ENCODE measurements around the gene LIPC.

Gene LIPC

DNA sequence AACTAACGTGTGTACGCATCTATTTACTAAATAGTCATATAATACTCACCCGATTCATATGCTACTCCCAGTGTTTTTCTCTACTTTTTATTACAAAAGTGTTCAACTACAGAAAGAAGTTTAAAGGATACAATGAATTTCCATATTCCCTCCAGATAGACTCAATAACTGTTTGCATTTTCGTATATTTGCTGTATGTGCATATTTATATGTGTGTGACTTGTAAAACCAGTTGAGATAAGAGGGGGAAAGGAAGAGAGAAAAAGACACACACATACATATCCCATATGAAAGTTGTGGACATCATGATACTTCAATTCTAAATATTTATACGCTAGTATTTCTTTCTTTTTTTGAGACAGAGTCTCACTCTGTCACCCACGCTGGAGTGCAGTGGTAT, 14.1 kb downstream of the LIPC start:
- no peaks in the 10 kb centered on the region for H3K9me3 ChIP-seq (ENCODE audit: insufficient read depth, low read depth, low read length)
- no peaks in the 10 kb centered on the region for H3K27me3 ChIP-seq (ENCODE audit: insufficient read depth, low read length)
- no peak overlapping the region for H3K4me3 ChIP-seq (ENCODE audit: low read length)
- no peak overlapping the region for H3K9ac ChIP-seq (ENCODE audit: low read depth, low read length)
- WGBS: 95% methylated on average over 5 of the region's 6 CpGs
- H3K36me3 ChIP-seq (ENCODE audit: insufficient read depth, low read length): no peaks in the 10 kb centered on the region
- peaks cover 25% of the 10 kb centered on the region for H3K4me1 ChIP-seq (ENCODE audit: insufficient read depth, low read length)
- H3K27ac ChIP-seq (ENCODE audit: low read depth, low read length): no peak overlapping the region

DNA sequence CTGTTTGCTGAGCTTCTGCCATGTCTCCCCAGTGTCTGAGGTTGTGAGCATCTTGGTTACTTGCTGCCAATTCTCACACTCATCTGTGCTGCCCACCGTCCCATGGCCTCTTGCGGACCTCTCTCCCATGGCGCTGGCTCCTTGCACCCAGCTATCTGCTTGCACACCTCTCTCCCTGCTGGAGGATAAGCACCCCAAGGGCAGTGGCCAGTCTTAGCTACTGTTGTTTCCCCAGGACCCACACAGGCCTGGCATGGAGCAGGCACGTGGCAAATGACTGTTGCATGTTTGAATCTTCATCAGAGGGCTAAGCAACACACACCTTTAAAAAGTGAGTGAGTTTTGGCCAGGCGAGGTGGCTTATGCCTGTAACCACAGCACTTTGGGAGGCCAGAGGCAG, 14.7 kb downstream of the LIPC start:
- H3K9me3 ChIP-seq (ENCODE audit: insufficient read depth, low read depth, low read length): no peaks in the 10 kb centered on the region
- H3K36me3 ChIP-seq (ENCODE audit: insufficient read depth, low read length): no peaks in the 10 kb centered on the region
- H3K27me3 ChIP-seq (ENCODE audit: insufficient read depth, low read length): no peaks in the 10 kb centered on the region
- H3K9ac ChIP-seq (ENCODE audit: low read depth, low read length): no peak overlapping the region
- H3K27ac ChIP-seq (ENCODE audit: low read depth, low read length): no peak overlapping the region
- WGBS: 92% methylated on average over 5 of the region's 5 CpGs
- peaks cover 18% of the 10 kb centered on the region; the same call in 1 of the 2 replicates for H3K4me1 ChIP-seq (ENCODE audit: insufficient read depth, low read length)
- H3K4me3 ChIP-seq (ENCODE audit: low read length): no peak overlapping the region

DNA sequence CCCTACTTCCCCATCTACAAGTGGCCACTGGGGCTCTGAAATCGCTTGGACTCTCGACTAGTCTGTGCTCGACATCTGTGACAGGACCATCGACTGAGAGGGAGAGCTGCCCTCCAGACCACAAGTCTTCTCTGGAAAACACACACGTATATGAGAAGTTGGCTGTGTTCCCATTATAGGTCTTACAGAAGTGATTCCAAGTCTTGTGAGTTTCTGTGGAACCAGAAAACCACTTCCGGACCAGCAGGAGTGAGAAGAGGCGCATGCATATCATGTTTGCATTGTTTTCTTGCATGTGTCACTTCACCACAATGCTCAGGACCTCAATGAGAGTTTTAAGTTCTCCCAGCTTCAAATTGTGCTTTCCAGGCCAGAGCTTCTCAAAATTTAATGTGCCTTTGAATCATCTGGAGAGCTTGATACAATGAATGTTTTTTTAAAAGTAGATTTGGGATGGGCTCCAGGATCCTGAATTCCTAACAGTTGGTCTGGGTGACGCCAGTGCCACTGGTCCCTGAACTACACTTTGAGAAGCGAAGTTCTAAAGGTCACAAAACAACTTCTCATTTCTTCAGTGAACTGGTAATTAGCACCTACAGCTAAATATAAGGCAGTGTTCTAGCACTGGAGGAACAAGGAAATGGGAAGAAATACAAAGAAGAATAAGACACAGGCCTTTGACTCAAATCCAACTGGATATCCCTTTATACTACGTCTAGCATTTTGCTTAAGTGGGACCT, 15.7 kb downstream of the LIPC start:
- Histone ChIP-seq H3K27ac (ENCODE audit: low read depth, low read length) (no peak overlapping the region), H3K27me3 (ENCODE audit: insufficient read depth, low read length) (no peaks in the 10 kb centered on the region), H3K4me3 (ENCODE audit: low read length) (no peak overlapping the region), H3K9me3 (ENCODE audit: insufficient read depth, low read depth, low read length) (no peaks in the 10 kb centered on the region), H3K36me3 (ENCODE audit: insufficient read depth, low read length) (no peaks in the 10 kb centered on the region), H3K4me1 (ENCODE audit: insufficient read depth, low read length) (peaks cover 18% of the 10 kb centered on the region; the same call in 1 of the 2 replicates), H3K9ac (ENCODE audit: low read depth, low read length) (no peak overlapping the region)
- WGBS: 98% methylated on average over 10 of the region's 10 CpGs

DNA sequence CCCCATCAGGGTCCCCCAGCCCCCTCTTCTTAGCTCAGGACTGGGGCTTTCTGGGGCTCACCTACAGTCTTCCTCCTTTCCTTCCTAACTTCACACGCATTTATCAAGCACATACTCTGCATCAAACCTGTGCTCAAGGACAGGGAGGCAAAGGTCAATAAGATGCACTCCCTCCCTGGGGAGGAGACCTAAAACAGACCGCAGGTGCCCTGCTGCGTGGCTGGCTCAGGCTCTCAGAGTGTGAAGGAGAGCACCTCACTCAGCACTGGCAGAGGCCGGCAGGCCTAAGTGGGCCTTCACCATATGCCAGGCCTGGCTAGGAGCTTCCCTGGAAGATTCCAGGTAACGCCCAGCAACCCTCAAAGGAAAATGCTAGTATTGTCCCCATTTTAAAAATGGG, 16.5 kb downstream of the LIPC start:
- H3K36me3 ChIP-seq (ENCODE audit: insufficient read depth, low read length): no peaks in the 10 kb centered on the region
- 89% methylated on average over 5 of the region's 5 CpGs for WGBS
- no peaks in the 10 kb centered on the region for H3K9me3 ChIP-seq (ENCODE audit: insufficient read depth, low read depth, low read length)
- no peak overlapping the region for H3K4me3 ChIP-seq (ENCODE audit: low read length)
- peaks cover 15% of the 10 kb centered on the region; the same call in 1 of the 2 replicates for H3K4me1 ChIP-seq (ENCODE audit: insufficient read depth, low read length)
- no peak overlapping the region for H3K27ac ChIP-seq (ENCODE audit: low read depth, low read length)
- H3K27me3 ChIP-seq (ENCODE audit: insufficient read depth, low read length): no peaks in the 10 kb centered on the region
- no peak overlapping the region for H3K9ac ChIP-seq (ENCODE audit: low read depth, low read length)

DNA sequence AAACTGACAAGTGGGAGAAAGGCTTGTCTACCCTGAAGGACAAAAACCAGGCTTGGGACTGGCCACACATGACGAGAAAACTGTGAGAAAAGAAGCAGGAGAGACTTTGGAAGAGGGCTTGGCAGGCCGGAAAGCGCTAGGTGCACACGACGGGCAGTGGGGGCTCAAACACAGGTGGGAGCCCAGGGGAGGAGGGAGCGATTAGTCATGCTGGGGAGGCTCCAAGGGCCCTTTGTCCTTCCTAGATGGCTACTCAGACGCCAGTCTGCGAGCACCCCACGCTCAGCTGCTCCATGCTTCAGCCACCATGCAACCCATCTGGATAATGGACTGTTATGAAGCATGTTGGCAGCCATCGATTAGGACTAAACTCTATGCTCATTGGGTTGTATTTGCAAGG, 17.1 kb downstream of the LIPC start:
- H3K9ac ChIP-seq (ENCODE audit: low read depth, low read length): no peak overlapping the region
- no peak overlapping the region for H3K4me3 ChIP-seq (ENCODE audit: low read length)
- no peak overlapping the region for H3K27ac ChIP-seq (ENCODE audit: low read depth, low read length)
- 78% methylated on average over 10 of the region's 10 CpGs for WGBS
- H3K27me3 ChIP-seq (ENCODE audit: insufficient read depth, low read length): no peaks in the 10 kb centered on the region
- 0 out of 2 replicates have a peak, but pooled peaks cover 12% of the 10 kb centered on the region for H3K4me1 ChIP-seq (ENCODE audit: insufficient read depth, low read length)
- H3K9me3 ChIP-seq (ENCODE audit: insufficient read depth, low read depth, low read length): no peaks in the 10 kb centered on the region
- H3K36me3 ChIP-seq (ENCODE audit: insufficient read depth, low read length): no peaks in the 10 kb centered on the region

DNA sequence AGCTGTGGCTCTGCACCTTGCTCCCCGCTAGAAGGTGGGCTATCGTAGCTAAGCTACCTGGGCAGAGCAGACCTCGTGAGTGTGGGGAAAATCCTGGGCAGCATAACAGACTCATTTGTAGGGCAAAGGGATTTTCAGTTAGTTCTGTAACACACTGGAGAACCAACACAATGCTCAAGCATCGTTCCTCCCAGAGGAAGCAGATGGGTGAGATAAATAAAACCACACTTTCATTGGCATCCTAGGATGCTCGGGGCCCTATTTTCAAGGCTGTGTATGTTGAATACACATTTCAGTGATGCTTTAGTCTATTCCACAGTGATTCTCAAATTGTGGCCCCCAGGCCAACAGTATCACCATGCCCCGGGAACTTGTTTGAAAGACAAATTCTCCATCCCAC, 20.0 kb downstream of the LIPC start:
- Histone ChIP-seq H3K9me3 (ENCODE audit: insufficient read depth, low read depth, low read length) (no peaks in the 10 kb centered on the region), H3K27me3 (ENCODE audit: insufficient read depth, low read length) (no peaks in the 10 kb centered on the region), H3K36me3 (ENCODE audit: insufficient read depth, low read length) (no peaks in the 10 kb centered on the region), H3K4me3 (ENCODE audit: low read length) (no peak overlapping the region), H3K4me1 (ENCODE audit: insufficient read depth, low read length) (no peaks in the 10 kb centered on the region), H3K27ac (ENCODE audit: low read depth, low read length) (no peak overlapping the region), H3K9ac (ENCODE audit: low read depth, low read length) (no peak overlapping the region)
- 95% methylated on average over 4 of the region's 6 CpGs for WGBS

DNA sequence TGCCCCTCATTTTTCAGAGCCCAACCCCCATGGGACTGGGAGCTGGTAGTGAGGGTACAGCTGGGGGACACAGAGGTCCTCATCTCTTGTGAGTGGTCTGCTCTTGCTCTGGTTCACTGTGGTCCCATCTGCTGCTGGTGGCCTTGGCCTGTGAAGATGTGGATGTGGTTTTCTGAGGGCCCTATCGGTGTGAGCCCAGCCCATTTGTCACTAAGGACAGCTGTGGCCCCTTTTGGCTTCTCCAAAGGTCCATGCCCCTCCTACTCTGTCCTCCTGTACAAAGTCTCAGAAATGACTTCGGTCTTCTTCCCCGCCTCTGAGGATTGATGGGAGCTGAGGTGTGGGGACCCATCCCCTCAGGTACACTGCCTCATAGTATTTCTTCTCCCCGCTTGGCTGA, 21.0 kb downstream of the LIPC start:
- 99% methylated on average over 4 of the region's 4 CpGs for WGBS
- H3K9ac ChIP-seq (ENCODE audit: low read depth, low read length): no peak overlapping the region
- no peaks in the 10 kb centered on the region for H3K27me3 ChIP-seq (ENCODE audit: insufficient read depth, low read length)
- no peak overlapping the region for H3K27ac ChIP-seq (ENCODE audit: low read depth, low read length)
- H3K36me3 ChIP-seq (ENCODE audit: insufficient read depth, low read length): no peaks in the 10 kb centered on the region
- no peaks in the 10 kb centered on the region for H3K9me3 ChIP-seq (ENCODE audit: insufficient read depth, low read depth, low read length)
- H3K4me3 ChIP-seq (ENCODE audit: low read length): no peak overlapping the region
- H3K4me1 ChIP-seq (ENCODE audit: insufficient read depth, low read length): no peaks in the 10 kb centered on the region

DNA sequence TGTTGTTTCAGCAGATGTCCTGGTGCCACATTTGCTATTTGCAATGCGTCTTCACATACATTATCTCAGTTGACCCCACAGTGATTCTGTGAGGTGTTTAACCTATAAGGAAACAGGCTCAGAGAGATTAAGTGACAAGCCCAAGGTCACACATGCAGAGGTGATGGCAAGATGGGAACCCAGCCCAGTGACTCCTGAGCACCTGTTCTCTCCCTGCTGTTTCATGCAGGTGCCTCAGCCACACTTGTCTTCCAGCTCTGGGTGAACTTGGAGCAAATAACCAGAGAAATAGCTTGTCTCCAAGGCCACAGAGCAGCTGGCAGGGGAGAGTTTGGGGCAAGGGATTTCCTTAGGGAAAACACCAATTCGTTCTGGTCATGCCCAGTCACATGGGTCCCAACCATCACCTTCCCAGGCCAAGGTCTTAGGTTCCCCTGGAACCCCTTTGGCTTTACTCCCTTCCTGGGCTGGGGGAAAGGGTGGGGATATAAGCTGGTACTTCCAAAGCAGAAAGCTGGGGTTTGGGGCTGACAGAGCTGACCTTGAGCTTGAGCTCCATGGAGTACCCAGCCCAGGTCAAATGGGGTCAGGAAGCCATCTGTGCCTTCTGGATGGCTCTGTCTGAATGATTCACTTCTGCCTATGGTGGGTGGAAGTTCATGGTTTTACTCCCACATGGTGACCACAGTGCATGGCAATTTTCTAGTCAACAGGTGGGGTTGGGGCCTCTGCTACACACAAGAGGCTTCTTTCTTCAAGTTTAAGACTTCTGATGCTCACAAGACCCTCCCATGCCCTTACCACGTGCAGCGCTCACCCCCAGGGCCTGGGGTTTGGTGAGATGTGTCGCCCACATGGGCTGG, 22.4 kb downstream of the LIPC start:
- Histone ChIP-seq H3K9me3 (ENCODE audit: insufficient read depth, low read depth, low read length) (no peaks in the 10 kb centered on the region), H3K27ac (ENCODE audit: low read depth, low read length) (no peak overlapping the region), H3K9ac (ENCODE audit: low read depth, low read length) (no peak overlapping the region), H3K36me3 (ENCODE audit: insufficient read depth, low read length) (no peaks in the 10 kb centered on the region), H3K4me1 (ENCODE audit: insufficient read depth, low read length) (no peaks in the 10 kb centered on the region), H3K4me3 (ENCODE audit: low read length) (no peak overlapping the region), H3K27me3 (ENCODE audit: insufficient read depth, low read length) (no peaks in the 10 kb centered on the region)
- 82% methylated on average over 5 of the region's 5 CpGs for WGBS

DNA sequence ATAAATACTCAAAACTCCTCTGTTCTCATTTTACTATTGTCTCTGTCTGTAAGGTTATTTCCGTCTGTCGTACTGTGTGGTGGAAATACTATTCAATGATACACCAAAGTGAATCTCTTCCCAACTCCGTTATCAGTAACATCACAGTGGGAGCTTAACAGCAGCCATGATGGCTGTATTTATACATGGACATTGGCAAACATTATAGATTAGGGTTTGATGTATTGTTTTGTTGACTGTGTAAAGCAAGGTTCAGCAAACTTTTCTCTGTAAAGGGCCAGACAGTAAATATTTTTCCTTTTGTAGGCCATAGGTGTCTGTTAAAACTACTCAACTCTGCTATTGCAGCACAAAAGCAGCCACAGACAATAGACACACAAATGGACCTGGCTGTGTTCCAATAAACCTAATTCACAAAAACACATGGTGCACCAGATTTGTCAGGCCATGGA, 23.2 kb downstream of the LIPC start:
- no peak overlapping the region for H3K4me3 ChIP-seq (ENCODE audit: low read length)
- no peaks in the 10 kb centered on the region for H3K27me3 ChIP-seq (ENCODE audit: insufficient read depth, low read length)
- no peaks in the 10 kb centered on the region for H3K36me3 ChIP-seq (ENCODE audit: insufficient read depth, low read length)
- 84% methylated on average over 2 of the region's 3 CpGs for WGBS
- no peaks in the 10 kb centered on the region for H3K4me1 ChIP-seq (ENCODE audit: insufficient read depth, low read length)
- no peak overlapping the region for H3K9ac ChIP-seq (ENCODE audit: low read depth, low read length)
- H3K27ac ChIP-seq (ENCODE audit: low read depth, low read length): no peak overlapping the region
- no peaks in the 10 kb centered on the region for H3K9me3 ChIP-seq (ENCODE audit: insufficient read depth, low read depth, low read length)

DNA sequence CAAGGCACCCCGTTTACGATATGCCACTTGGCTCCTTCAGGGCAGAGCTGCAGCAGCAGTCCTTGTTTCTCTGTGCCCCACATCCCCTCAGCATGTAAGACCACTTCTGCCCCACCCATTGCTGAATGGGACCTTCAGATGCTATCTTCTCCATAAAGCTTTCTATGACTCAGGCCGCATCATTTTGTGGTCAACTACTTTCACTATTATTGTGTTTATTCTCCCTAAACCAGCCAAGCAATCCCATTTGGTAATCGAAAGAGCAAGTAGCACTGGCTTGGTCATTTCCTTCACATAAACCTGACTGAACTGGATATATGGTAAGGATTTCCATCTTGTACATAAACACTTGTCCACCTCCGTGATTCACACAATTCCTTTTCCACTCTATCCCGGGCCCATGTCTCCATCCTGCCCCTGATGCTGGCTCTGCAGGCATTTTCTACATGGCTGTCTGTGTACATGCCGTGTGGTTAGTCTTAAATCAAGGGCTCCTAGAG, 25.7 kb downstream of the LIPC start:
- H3K9ac ChIP-seq (ENCODE audit: low read depth, low read length): no peak overlapping the region
- no peaks in the 10 kb centered on the region for H3K9me3 ChIP-seq (ENCODE audit: insufficient read depth, low read depth, low read length)
- H3K4me3 ChIP-seq (ENCODE audit: low read length): no peak overlapping the region
- no peaks in the 10 kb centered on the region for H3K27me3 ChIP-seq (ENCODE audit: insufficient read depth, low read length)
- no peaks in the 10 kb centered on the region for H3K36me3 ChIP-seq (ENCODE audit: insufficient read depth, low read length)
- no peaks in the 10 kb centered on the region for H3K4me1 ChIP-seq (ENCODE audit: insufficient read depth, low read length)
- 82% methylated on average over 7 of the region's 7 CpGs for WGBS
- H3K27ac ChIP-seq (ENCODE audit: low read depth, low read length): no peak overlapping the region

DNA sequence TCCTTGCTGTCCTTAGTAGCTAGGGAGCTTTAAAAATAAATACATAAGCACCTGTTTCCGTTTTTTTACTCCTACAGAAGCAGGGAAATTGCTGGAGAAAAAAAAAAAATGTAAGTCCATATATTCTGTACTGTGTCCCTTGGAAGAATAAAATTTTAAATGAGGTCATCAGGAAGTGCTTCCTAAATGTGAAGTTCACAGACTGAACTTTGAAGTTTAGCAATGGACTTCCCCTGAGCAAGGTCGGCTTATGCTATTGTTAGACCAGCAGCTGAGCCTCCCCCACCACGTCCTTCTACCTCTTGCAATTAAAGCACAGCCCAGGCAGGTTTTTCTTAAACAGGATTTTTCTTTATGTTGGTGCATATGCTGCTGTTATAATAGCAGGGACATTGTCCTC, 26.3 kb downstream of the LIPC start:
- H3K9me3 ChIP-seq (ENCODE audit: insufficient read depth, low read depth, low read length): no peaks in the 10 kb centered on the region
- no peak overlapping the region for H3K27ac ChIP-seq (ENCODE audit: low read depth, low read length)

More for the DNA sequence above, 26.3 kb downstream of the LIPC start:
- Histone ChIP-seq H3K4me1 (ENCODE audit: insufficient read depth, low read length) (no peaks in the 10 kb centered on the region), H3K9ac (ENCODE audit: low read depth, low read length) (no peak overlapping the region), H3K27me3 (ENCODE audit: insufficient read depth, low read length) (no peaks in the 10 kb centered on the region), H3K36me3 (ENCODE audit: insufficient read depth, low read length) (no peaks in the 10 kb centered on the region), H3K4me3 (ENCODE audit: low read length) (no peak overlapping the region)
- 84% methylated on average over 3 of the region's 3 CpGs for WGBS

All from HUES64 (cell line).